GM12865 (cell line): ENCODE data around the gene CCDC9B.
A peak's percentile ranks its signal among the peaks of the same experiment; 100 is the strongest.

Experiments used
- DNase-seq: peaks from one replicate; pipeline ENCODE4 v3.0.0; 2010; ENCODE audit warnings: low read depth
- H3K4me3 ChIP-seq: 2 replicates; pipeline ENCODE4 v1.5.1; 2011; ENCODE audit warnings: mild to moderate bottlenecking, low read depth, low read length, control low read depth
- CTCF ChIP-seq: IDR thresholded peaks from 2 replicates; pipeline ENCODE4 v1.5.1; 2011; ENCODE audit warnings: low read length, control low read depth, low read depth, inconsistent platforms; ENCODE audit not compliant: insufficient read depth; ENCODE audit errors: missing control alignments

CCDC9B gene

GRCh38 chr15:40347559-40348473, 7.1 kb upstream of the CCDC9B start:
- TF ChIP-seq CTCF = no peak
- no peak overlapping the region for H3K4me3 ChIP-seq
- DNase-seq = no peak

GRCh38 chr15:40346579-40347558, 6.1 kb upstream of the CCDC9B start:
- no peak for TF ChIP-seq CTCF
- no peak for DNase-seq
- no peak overlapping the region for H3K4me3 ChIP-seq

GRCh38 chr15:40345867-40346578, 5.3 kb upstream of the CCDC9B start:
- no peak for TF ChIP-seq CTCF
- H3K4me3 ChIP-seq = no peak overlapping the region
- no peak for DNase-seq

- TF ChIP-seq CTCF = no peak
- no peak overlapping the region for H3K4me3 ChIP-seq
- no peak for DNase-seq
Observed at GRCh38 chr15:40345225-40345866, 4.6 kb upstream of the CCDC9B start.

- peak; percentile 82 for TF ChIP-seq CTCF
- no peak overlapping the region for H3K4me3 ChIP-seq
- DNase-seq = peak; percentile 72
Observed at GRCh38 chr15:40344631-40345120, 3.9 kb upstream of the CCDC9B start.

GRCh38 chr15:40344217-40344616, 3.5 kb upstream of the CCDC9B start:
- DNase-seq = no peak
- no peak for TF ChIP-seq CTCF
- H3K4me3 ChIP-seq = no peak overlapping the region
